Natural killer cell treated with Interleukin-12 subunit alpha and Interleukin-12 subunit beta and Interleukin-15 and Interleukin-18, amount 100 ng/mL, for 72 hours (primary cell): ENCODE data around the gene FKBP3. TPM values are rescaled to one million over a fixed set of nuclear protein-coding genes. Genes with fewer than 3 reads are reported as not detected.
"Not testable (repeated sequence)": the region's sequence is repeated elsewhere in the genome, so short reads cannot be mapped to it uniquely, and the experiment has no call there.

ENCODE experiments used
- ATAC-seq, 2 donors: fragments of 150-1000 bp; cut with Tn5 transposase in 1 of 2; sonication (Bioruptor Pico), chemical (Tn5 transposase) in 1 of 2; 2 replicates each; pipeline ENCODE4 v1.10.0; 2021
- DNase-seq: peaks from one replicate; pipeline ENCODE4 v3.0.0; 2022; ENCODE audit warnings: low spot score
- H3K27ac Mint-ChIP-seq, 2 donors: 1 replicate in 1 of 2; 2 replicates in 1 of 2; pipeline ENCODE4 v1.8.0; 2022; ENCODE audit warnings: mixed read lengths in 2 of 2, mild to moderate bottlenecking in 1 of 2, moderate library complexity in 1 of 2
- H3K27me3 Mint-ChIP-seq, 2 donors: 1 replicate in 1 of 2; 2 replicates in 1 of 2; pipeline ENCODE4 v1.8.0; 2022; ENCODE audit warnings: mixed read lengths in 2 of 2
- H3K36me3 Mint-ChIP-seq: one replicate; pipeline ENCODE4 v1.8.0; 2022; ENCODE audit warnings: mixed read lengths
- H3K4me1 Mint-ChIP-seq, 2 donors: 1 replicate in 1 of 2; 2 replicates in 1 of 2; pipeline ENCODE4 v1.8.0; 2022; ENCODE audit warnings: low read depth in 2 of 2, mixed read lengths in 2 of 2, mild to moderate bottlenecking in 1 of 2
- H3K4me3 Mint-ChIP-seq: one replicate; pipeline ENCODE4 v1.8.0; 2022; ENCODE audit warnings: mixed read lengths
- H3K9me3 Mint-ChIP-seq: 2 replicates; pipeline ENCODE4 v1.8.0; 2022; ENCODE audit warnings: mixed read lengths
- total RNA-seq, 2 donors: library from RNA; stranded (reverse); gene quantifications; one replicate each; pipeline ENCODE4 v1.2.3, GENCODE V29; 2022

FKBP3 gene
- 10 to 100 TPM; 42.0 to 61.2 TPM for total RNA-seq

GRCh38 chr14:45134051-45134958, at the start of gene FKBP3:
Gene FKBP3, minus strand, starts transcription at chr14:45134481. Its CDS starts 25 bp downstream, at chr14:45134456.
- peak; percentile 98 to 99 for ATAC-seq
- H3K27me3 Mint-ChIP-seq = no peaks in the 10 kb centered on the region
- DNase-seq = peak; percentile 96
- H3K4me1 Mint-ChIP-seq = peaks cover 27 to 31% of the 10 kb centered on the region in 2 donors
- H3K4me3 Mint-ChIP-seq = peak within 1 kb of the TSS; percentile 100
- H3K9me3 Mint-ChIP-seq = no peaks in the 10 kb centered on the region
- no peaks in the 10 kb centered on the region for H3K36me3 Mint-ChIP-seq
- peak within 1 kb of the TSS; percentile 91 to 99 for H3K27ac Mint-ChIP-seq

- Mint-ChIP-seq H3K27ac (no peak overlapping the region), H3K36me3 (peaks cover 5% of the 10 kb centered on the region), H3K4me3 (no peak overlapping the region), H3K4me1 (no peaks in the 10 kb centered on the region), H3K9me3 (no peaks in the 10 kb centered on the region), H3K27me3 (no peaks in the 10 kb centered on the region)
- DNase-seq (no peak), ATAC-seq (no peak)
Observed at GRCh38 chr14:45181806-45182205, 47.5 kb upstream of the FKBP3 start.

DNA sequence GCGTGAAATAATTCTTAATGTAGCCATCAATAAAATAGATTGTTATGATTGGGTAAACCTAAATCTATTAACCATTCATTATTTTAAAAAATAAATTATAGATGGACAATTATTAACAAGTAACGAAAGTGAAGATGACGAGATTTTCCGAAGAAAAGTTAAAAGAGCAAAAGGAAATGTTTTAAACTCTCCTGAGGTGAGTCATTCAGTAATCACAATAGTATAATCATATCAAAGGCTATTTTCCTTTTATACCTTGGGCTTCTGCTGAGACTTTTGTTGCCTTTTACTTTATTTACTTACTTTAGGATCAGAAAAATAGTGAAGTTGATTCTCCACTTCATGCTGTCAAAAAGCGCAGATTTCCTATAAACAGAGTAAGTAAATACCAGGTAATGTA, 47.0 kb upstream of the FKBP3 start:
- Mint-ChIP-seq H3K4me1 (no peaks in the 10 kb centered on the region), H3K27ac (no peak overlapping the region), H3K27me3 (no peaks in the 10 kb centered on the region), H3K9me3 (no peaks in the 10 kb centered on the region), H3K4me3 (no peak overlapping the region), H3K36me3 (peaks cover under 1% of the 10 kb centered on the region)
- DNase-seq (no peak), ATAC-seq (no peak)

DNA sequence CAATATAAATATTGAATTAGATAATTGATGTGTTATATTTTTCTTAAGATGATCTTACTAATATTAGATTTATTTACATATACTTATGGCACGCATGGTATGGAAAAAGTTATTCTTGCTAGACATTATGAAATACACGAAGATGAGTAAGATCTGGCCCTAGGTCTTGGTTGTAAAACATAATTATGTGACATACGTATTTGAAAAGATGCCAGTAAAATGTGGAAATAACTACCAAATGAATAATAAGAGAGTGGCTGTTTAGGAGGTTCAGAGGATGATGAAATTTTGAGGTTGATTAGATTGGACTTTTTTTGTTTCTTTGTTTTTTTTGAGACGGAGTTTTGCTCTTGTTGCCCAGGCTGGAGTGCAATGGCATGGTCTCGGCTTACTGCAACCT, 42.8 kb upstream of the FKBP3 start:
- H3K4me3 Mint-ChIP-seq = no peak overlapping the region
- no peak overlapping the region for H3K27ac Mint-ChIP-seq
- H3K27me3 Mint-ChIP-seq = no peaks in the 10 kb centered on the region
- ATAC-seq (no peak), DNase-seq (no peak)
- H3K4me1 Mint-ChIP-seq = no peaks in the 10 kb centered on the region
- H3K9me3 Mint-ChIP-seq = no peaks in the 10 kb centered on the region
- no peaks in the 10 kb centered on the region for H3K36me3 Mint-ChIP-seq

GRCh38 chr14:45169906-45170305, 35.6 kb upstream of the FKBP3 start:
- Mint-ChIP-seq H3K4me3 (no peak overlapping the region), H3K27me3 (no peaks in the 10 kb centered on the region), H3K4me1 (no peaks in the 10 kb centered on the region), H3K36me3 (no peaks in the 10 kb centered on the region), H3K9me3 (no peaks in the 10 kb centered on the region), H3K27ac (no peak overlapping the region)
- no peak for ATAC-seq
- DNase-seq = no peak

- peak in 1 of 2 donors; percentile 82 for ATAC-seq
- Mint-ChIP-seq H3K4me1 (no peaks in the 10 kb centered on the region), H3K27me3 (no peaks in the 10 kb centered on the region), H3K36me3 (peaks cover 4% of the 10 kb centered on the region), H3K9me3 (no peaks in the 10 kb centered on the region), H3K4me3 (no peak overlapping the region), H3K27ac (no peak overlapping the region)
- DNase-seq = no peak
Observed at GRCh38 chr14:45156067-45156466, 21.8 kb upstream of the FKBP3 start.

- Mint-ChIP-seq H3K4me3 (no peak overlapping the region), H3K27me3 (no peaks in the 10 kb centered on the region), H3K9me3 (no peaks in the 10 kb centered on the region), H3K36me3 (peaks cover 4% of the 10 kb centered on the region), H3K4me1 (no peaks in the 10 kb centered on the region), H3K27ac (no peak overlapping the region)
- ATAC-seq = no peak
- DNase-seq = no peak
Observed at GRCh38 chr14:45150386-45150890, 16.2 kb upstream of the FKBP3 start.

DNA sequence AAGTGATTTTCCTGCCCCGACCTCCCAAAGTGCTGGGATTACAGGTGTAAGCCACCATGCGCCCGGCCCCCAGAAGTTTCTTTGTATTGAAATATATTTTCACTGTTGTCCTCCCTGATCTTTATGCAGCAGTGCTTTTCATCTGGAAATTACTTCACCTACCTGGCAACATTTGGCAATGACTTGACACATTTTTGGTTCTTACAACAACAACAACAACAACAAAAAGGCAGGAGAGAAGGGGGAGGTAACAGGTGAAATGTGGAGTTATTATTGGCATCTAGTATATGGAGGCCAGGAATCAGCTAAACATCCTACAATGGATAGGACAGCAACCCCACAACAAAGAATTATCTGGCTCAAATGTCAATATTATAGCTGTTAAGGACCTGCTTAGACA, 15.3 kb upstream of the FKBP3 start:
- H3K27ac Mint-ChIP-seq = no peak overlapping the region
- ATAC-seq (no peak), DNase-seq (no peak)
- no peaks in the 10 kb centered on the region for H3K9me3 Mint-ChIP-seq
- H3K4me1 Mint-ChIP-seq = no peaks in the 10 kb centered on the region
- peaks cover 4% of the 10 kb centered on the region for H3K36me3 Mint-ChIP-seq
- H3K4me3 Mint-ChIP-seq = no peak overlapping the region
- H3K27me3 Mint-ChIP-seq = no peaks in the 10 kb centered on the region

- no peaks in the 10 kb centered on the region for H3K9me3 Mint-ChIP-seq
- no peak overlapping the region for H3K4me3 Mint-ChIP-seq
- ATAC-seq (no peak), DNase-seq (no peak)
- no peak overlapping the region for H3K27ac Mint-ChIP-seq
- H3K36me3 Mint-ChIP-seq = peaks cover 4% of the 10 kb centered on the region
- H3K4me1 Mint-ChIP-seq = peaks cover 0 to 3% of the 10 kb centered on the region in 2 donors
- H3K27me3 Mint-ChIP-seq = no peaks in the 10 kb centered on the region
Observed at GRCh38 chr14:45145214-45145613, 10.9 kb upstream of the FKBP3 start.

- Mint-ChIP-seq H3K27ac (no peak overlapping the region), H3K4me1 (peaks cover 0 to 3% of the 10 kb centered on the region in 2 donors), H3K4me3 (no peak overlapping the region), H3K27me3 (no peaks in the 10 kb centered on the region), H3K9me3 (no peaks in the 10 kb centered on the region), H3K36me3 (peaks cover 4% of the 10 kb centered on the region)
- no peak for DNase-seq
- no peak for ATAC-seq
Observed at GRCh38 chr14:45144658-45145057, 10.4 kb upstream of the FKBP3 start.

DNA sequence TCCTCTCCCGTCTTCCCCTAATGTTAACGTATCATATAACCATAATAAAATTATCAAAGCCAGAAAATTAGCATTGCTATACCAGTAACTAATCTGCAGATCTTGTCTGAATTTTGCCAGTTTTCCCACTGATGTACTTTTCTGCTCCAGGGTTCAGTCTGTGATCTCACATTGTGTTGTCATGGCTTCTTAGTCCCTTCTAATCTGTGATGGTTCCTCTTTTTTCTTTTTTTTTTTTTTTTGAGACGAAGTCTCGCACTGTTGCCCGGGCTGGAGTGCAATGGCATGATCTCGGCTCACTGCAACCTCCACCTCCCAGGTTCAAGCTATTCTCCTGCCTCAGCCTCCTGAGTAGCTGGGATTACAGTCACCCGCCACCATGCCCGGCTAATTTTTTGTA, 7.8 kb upstream of the FKBP3 start:
- peaks cover 10 to 15% of the 10 kb centered on the region in 2 donors for H3K4me1 Mint-ChIP-seq
- not testable (repeated sequence) for H3K4me3 Mint-ChIP-seq, DNase-seq, H3K27ac Mint-ChIP-seq, ATAC-seq, H3K9me3 Mint-ChIP-seq, H3K36me3 Mint-ChIP-seq, H3K27me3 Mint-ChIP-seq

GRCh38 chr14:45140661-45141187, 6.4 kb upstream of the FKBP3 start:
- H3K36me3 Mint-ChIP-seq = peaks cover 4% of the 10 kb centered on the region
- no peaks in the 10 kb centered on the region for H3K27me3 Mint-ChIP-seq
- DNase-seq (no peak), ATAC-seq (no peak)
- H3K27ac Mint-ChIP-seq = no peak overlapping the region
- H3K9me3 Mint-ChIP-seq = no peaks in the 10 kb centered on the region
- H3K4me1 Mint-ChIP-seq = peaks cover 16 to 25% of the 10 kb centered on the region in 2 donors
- H3K4me3 Mint-ChIP-seq = no peak overlapping the region

- ATAC-seq = no peak
Observed at GRCh38 chr14:45136399-45136798, 2.1 kb upstream of the FKBP3 start.

DNA sequence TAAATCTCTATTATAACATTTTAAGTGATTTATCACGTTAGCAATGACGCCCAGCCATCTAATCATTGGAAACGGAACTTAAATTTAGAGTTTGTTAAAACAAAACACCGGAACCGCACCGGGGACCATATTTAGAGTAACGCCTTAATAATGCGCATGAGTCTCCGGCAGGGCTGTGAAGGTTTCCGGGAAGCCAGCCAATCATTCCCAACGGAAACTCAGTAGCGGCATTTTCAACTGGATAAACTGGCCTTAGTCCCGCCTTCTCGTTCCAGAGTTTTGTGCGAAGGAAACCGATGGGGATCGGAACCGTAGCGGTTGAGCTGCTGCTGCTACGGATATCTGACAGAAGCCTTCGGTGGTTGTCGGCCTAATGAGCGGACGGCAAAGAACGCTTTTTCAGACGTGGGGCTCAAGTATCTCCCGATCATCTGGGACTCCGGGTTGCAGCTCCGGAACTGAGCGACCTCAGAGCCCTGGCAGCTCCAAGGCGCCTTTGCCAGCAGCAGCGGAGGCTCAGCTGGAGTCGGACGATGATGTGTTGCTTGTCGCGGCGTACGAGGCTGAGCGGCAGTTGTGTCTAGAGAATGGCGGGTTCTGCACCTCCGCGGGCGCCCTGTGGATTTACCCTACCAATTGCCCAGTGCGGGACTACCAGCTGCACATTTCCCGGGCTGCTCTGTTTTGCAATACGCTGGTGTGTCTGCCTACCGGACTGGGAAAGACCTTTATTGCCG, 1.5 kb upstream of the FKBP3 start, which contains the start of gene FANCM:
Gene FANCM (plus strand): TSS at position 272 of the 737 bp plus-strand sequence. CDS start 102 bp downstream, at position 374.
- Mint-ChIP-seq H3K27me3 (no peaks in the 10 kb centered on the region), H3K36me3 (no peaks in the 10 kb centered on the region), H3K9me3 (no peaks in the 10 kb centered on the region), H3K4me3 (peak within 1 kb of the TSS; percentile 100), H3K27ac (peak within 1 kb of the TSS; percentile 91 to 99), H3K4me1 (peaks cover 27 to 31% of the 10 kb centered on the region in 2 donors)
- ATAC-seq (peak; percentile 72 to 81), DNase-seq (peak; percentile 90)

More at GRCh38 chr14:45136399-45136798, 2.1 kb upstream of the FKBP3 start:
- Mint-ChIP-seq H3K27me3 (no peaks in the 10 kb centered on the region), H3K4me1 (peaks cover 27 to 31% of the 10 kb centered on the region in 2 donors), H3K27ac (peak overlapping the region; percentile 91 to 99), H3K4me3 (peak overlapping the region; percentile 100), H3K9me3 (no peaks in the 10 kb centered on the region), H3K36me3 (no peaks in the 10 kb centered on the region)
- no peak for DNase-seq
